GM19240 (cell line): Measurements from ENCODE around the gene MAD2L1BP.
A peak's percentile ranks its signal among the peaks of the same experiment; 100 is the strongest.

ENCODE experiments used
- DNase-seq: peaks from one replicate; pipeline ENCODE4 v3.0.0; 2011; ENCODE audit warnings: low spot score; ENCODE audit not compliant: insufficient read length

Gene MAD2L1BP

GRCh38 chr6:43666196-43666920 lies 30.7 kb downstream of the MAD2L1BP start:
- no peak for DNase-seq

- peak; percentile 72 for DNase-seq
Observed at GRCh38 chr6:43667245-43668150, 31.9 kb downstream of the MAD2L1BP start.

GRCh38 chr6:43668151-43669028 lies 32.8 kb downstream of the MAD2L1BP start:
- no peak for DNase-seq

GRCh38 chr6:43669050-43669921 lies 33.6 kb downstream of the MAD2L1BP start:
- no peak for DNase-seq

GRCh38 chr6:43669922-43670622 lies 34.4 kb downstream of the MAD2L1BP start:
- DNase-seq = no peak

GRCh38 chr6:43670623-43670986 lies 35.0 kb downstream of the MAD2L1BP start:
- DNase-seq = no peak

GRCh38 chr6:43671011-43671800 lies 35.6 kb downstream of the MAD2L1BP start:
- DNase-seq = no peak

- no peak for DNase-seq
Observed at GRCh38 chr6:43671801-43672690, 36.4 kb downstream of the MAD2L1BP start.

- no peak for DNase-seq
Observed at GRCh38 chr6:43673444-43674084, 37.9 kb downstream of the MAD2L1BP start.

- no peak for DNase-seq
Observed at GRCh38 chr6:43674291-43674690, 38.7 kb downstream of the MAD2L1BP start.

GRCh38 chr6:43674921-43675320 lies 39.3 kb downstream of the MAD2L1BP start:
- DNase-seq = no peak

GRCh38 chr6:43676962-43677606 lies 41.4 kb downstream of the MAD2L1BP start:
- no peak for DNase-seq

GRCh38 chr6:43677759-43678158 lies 42.1 kb downstream of the MAD2L1BP start:
- no peak for DNase-seq

- DNase-seq = no peak
Observed at GRCh38 chr6:43678341-43678740, 42.7 kb downstream of the MAD2L1BP start.

- no peak for DNase-seq
Observed at GRCh38 chr6:43679057-43679456, 43.4 kb downstream of the MAD2L1BP start.

- no peak for DNase-seq
Observed at GRCh38 chr6:43680308-43681200, 44.9 kb downstream of the MAD2L1BP start.
